Uterus (tissue), 2 donors: Measurements from ENCODE around the gene KSR2.

Experiments
- POLR2A ChIP-seq, 2 donors: fragments of 450-650 bp; IDR thresholded peaks; one replicate each; pipeline ENCODE4 v1.6.1; 2016; ENCODE audit warnings: antibody characterized with exemption in 2 of 2, mild to moderate bottlenecking in 1 of 2, moderate library complexity in 1 of 2
- TF ChIP-seq, protein P1 (sequence below), 4 experiments: fragments of 200-600 bp in 2 of 4; fragments of 450-650 bp in 2 of 4; sonication (generic) in 2 of 4; IDR thresholded peaks; one replicate each; pipeline ENCODE4 v1.5.1; 2016 to 2019; ENCODE audit warnings: antibody characterized with exemption in 4 of 4, mild to moderate bottlenecking in 2 of 4, moderate library complexity in 1 of 4

- TF ChIP-seq, protein P1, sequence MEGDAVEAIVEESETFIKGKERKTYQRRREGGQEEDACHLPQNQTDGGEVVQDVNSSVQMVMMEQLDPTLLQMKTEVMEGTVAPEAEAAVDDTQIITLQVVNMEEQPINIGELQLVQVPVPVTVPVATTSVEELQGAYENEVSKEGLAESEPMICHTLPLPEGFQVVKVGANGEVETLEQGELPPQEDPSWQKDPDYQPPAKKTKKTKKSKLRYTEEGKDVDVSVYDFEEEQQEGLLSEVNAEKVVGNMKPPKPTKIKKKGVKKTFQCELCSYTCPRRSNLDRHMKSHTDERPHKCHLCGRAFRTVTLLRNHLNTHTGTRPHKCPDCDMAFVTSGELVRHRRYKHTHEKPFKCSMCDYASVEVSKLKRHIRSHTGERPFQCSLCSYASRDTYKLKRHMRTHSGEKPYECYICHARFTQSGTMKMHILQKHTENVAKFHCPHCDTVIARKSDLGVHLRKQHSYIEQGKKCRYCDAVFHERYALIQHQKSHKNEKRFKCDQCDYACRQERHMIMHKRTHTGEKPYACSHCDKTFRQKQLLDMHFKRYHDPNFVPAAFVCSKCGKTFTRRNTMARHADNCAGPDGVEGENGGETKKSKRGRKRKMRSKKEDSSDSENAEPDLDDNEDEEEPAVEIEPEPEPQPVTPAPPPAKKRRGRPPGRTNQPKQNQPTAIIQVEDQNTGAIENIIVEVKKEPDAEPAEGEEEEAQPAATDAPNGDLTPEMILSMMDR (IDR thresholded peaks at IDR 0.05), result no peak
- no peak for TF ChIP-seq POLR2A (IDR thresholded peaks at IDR 0.05)
Observed at GRCh38 chr12:117417004-117417403, 551.8 kb downstream of the KSR2 start.
